HFF-Myc (cell line): ENCODE results near the gene OGG1.

Source experiments
- DNase-seq: peaks from one replicate; pipeline ENCODE4 v3.0.0-alpha.2; 2011; ENCODE audit warnings: low read depth; ENCODE audit errors: extremely low read depth
- H3K4me3 ChIP-seq: replicated peaks from 2 replicates; pipeline ENCODE4 v1.5.1; 2011; ENCODE audit warnings: low read depth, mild to moderate bottlenecking, control low read depth, low read length
- CTCF ChIP-seq: IDR thresholded peaks from 2 replicates; pipeline ENCODE4 v1.5.1; 2012; ENCODE audit warnings: mild to moderate bottlenecking, low read depth, low read length, control low read depth; ENCODE audit errors: missing control alignments

Gene OGG1

DNA sequence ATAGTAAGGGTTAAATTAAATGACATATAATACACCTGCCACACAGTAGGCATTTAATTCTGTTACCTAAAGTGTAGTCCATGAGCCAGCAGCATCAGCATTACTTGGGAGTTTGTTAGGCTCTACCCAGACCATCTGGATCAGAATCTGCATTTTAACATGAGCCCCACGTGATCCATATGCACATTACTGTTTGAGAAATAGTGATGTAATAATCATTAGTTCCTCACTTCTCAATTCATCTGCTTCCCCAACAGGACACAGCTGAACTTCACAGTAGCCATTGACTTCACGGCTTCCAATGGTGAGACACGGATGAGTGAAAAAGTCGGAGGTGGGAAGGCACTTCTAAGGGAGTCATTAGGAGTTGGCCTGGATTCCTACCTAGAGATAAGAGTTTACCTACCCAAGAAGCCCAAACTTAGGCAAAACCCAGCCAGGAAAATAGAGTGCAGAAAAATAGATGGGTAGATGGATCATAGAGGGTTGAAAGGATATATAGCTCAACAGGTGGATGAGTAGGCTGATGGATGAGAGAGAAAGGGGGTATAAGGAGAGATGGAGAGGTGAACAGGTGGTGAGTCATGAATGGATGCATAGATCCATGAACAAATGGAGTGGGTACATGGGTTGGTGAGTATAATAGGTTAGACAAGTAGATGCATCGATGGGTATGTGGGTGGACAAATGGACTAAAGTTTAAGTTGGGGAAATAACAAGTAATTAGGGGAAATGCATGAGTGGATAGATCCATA is 32.8 kb upstream of the OGG1 start:
- no peak overlapping the region for H3K4me3 ChIP-seq
- TF ChIP-seq CTCF = no peak
- DNase-seq = no peak

DNA sequence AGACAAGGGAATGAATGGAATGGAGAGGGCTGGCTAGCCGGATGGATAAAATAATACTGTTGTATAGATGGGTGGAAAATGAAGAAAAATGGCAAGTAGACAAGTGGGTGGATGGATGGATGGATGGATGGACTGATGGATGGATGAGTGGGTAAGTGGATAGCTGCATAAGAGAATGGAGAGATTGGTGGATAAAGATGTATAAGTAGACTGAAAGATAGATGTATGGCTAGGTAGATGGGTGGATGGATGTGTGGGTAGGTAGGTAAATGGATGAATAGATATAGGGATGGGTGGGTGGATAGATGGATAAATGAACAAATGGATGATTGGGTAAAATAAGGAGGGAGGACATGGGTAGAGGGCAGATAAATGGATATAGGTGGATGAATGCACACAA is 32.2 kb upstream of the OGG1 start:
- no peak overlapping the region for H3K4me3 ChIP-seq
- DNase-seq = no peak
- no peak for TF ChIP-seq CTCF

GRCh38 chr3:9718118-9718517 is 31.6 kb upstream of the OGG1 start:
- no peak for DNase-seq
- TF ChIP-seq CTCF = no peak
- H3K4me3 ChIP-seq = no peak overlapping the region

- no peak for TF ChIP-seq CTCF
- H3K4me3 ChIP-seq = no peak overlapping the region
- no peak for DNase-seq
Observed at GRCh38 chr3:9721015-9721699, 28.6 kb upstream of the OGG1 start.

DNA sequence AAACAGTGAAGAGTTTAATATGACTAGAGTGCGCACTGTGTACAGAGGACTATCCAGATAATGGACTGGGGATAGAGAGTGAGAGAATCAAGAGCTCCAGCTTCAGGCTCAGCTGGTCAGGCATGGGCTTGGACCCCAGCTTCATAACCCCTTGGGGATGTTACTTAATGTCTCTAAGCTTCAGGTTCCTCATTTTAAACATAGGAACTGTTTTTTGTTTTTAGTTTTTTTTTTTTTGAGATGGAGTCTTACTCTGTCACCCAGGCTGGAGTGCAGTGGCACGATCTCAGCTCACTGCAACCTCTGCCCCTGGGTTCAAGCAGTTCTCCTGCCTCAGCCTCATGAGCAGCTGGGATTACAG is 28.1 kb upstream of the OGG1 start:
- DNase-seq = no peak
- TF ChIP-seq CTCF = no peak
- no peak overlapping the region for H3K4me3 ChIP-seq

DNA sequence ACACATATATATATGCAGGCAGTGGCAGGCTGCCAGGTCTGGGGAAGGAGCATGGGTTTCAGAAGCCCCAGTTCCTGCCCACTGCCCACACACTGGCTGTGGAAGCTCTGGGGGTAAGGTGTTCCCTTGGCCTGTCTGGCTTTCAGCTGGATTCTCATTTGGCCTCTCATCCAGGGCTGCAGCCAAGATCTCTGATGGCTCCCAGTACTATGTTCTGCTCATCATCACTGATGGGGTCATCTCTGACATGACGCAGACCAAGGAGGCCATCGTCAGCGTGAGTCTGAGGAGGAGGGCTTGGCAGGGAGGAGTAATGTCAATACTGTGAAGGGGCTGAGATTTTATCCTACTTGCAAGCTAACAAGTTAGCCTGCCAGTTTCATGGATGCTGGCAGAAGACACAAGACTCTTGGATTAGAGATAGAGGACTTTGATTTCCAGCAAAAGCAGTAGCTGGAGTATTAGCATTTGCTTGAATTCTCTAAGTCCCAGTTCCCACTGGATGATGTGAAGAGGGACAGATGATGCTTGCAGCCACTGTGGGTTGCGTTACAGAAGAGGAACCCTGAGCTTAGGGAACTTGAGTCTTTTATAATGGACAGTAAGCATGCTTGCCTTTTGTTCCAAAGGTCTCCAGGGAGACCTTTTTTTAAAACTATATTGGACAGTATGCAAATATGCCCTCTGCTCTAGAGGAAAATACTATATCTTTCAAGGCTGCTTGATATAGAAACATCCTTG is 23.8 kb upstream of the OGG1 start:
- no peak overlapping the region for H3K4me3 ChIP-seq
- no peak for TF ChIP-seq CTCF
- DNase-seq = no peak
